OCI-LY1 (cell line): ENCODE results near the gene MAPK10.
"Not testable (repeated sequence)": the region's sequence is repeated elsewhere in the genome, so short reads cannot be mapped to it uniquely, and the experiment has no call there.

ENCODE experiments used
- H2AFZ ChIP-seq: fragments of 200-600 bp; sonication (generic), shearing (Covaris generic); 2 replicates; pipeline ENCODE4 v1.6.0; 2014; ENCODE audit warnings: antibody characterized with exemption, mild to moderate bottlenecking, low read length
- H3F3A ChIP-seq: fragments of 200-600 bp; sonication (generic), shearing (Covaris generic); 2 replicates; pipeline ENCODE4 v1.6.0; 2014; ENCODE audit warnings: mild to moderate bottlenecking, antibody characterized with exemption, low read length, moderate library complexity; ENCODE audit not compliant: insufficient read depth
- H3K27ac ChIP-seq: fragments of 200-600 bp; sonication (generic); 2 replicates; pipeline ENCODE4 v1.5.1; 2014; ENCODE audit warnings: low read length, mixed run types, mild to moderate bottlenecking, low read depth; ENCODE audit not compliant: poor library complexity, severe bottlenecking
- H3K27me3 ChIP-seq: fragments of 200-600 bp; sonication (generic); 2 replicates; pipeline ENCODE4 v1.6.0; 2014; ENCODE audit warnings: antibody characterized with exemption, mild to moderate bottlenecking, low read length, moderate library complexity; ENCODE audit not compliant: insufficient read depth
- H3K36me3 ChIP-seq: fragments of 200-600 bp; sonication (generic); 2 replicates; pipeline ENCODE4 v1.6.1; 2014; ENCODE audit warnings: mild to moderate bottlenecking, antibody characterized with exemption, low read length, moderate library complexity, mixed read lengths; ENCODE audit not compliant: insufficient read depth
- H3K4me1 ChIP-seq: fragments of 200-600 bp; sonication (generic); 2 replicates; pipeline ENCODE4 v1.5.1; 2014; ENCODE audit warnings: mild to moderate bottlenecking, low read length, moderate library complexity; ENCODE audit not compliant: insufficient read depth, severe bottlenecking
- H3K4me2 ChIP-seq: fragments of 200-600 bp; sonication (generic), shearing (Covaris generic); 2 replicates; pipeline ENCODE4 v1.6.1; 2014; ENCODE audit warnings: low read length
- H3K4me3 ChIP-seq: fragments of 200-600 bp; sonication (generic); 2 replicates; pipeline ENCODE4 v1.5.1; 2014; ENCODE audit warnings: low read length, low read depth, mild to moderate bottlenecking, mixed read lengths; ENCODE audit not compliant: poor library complexity, severe bottlenecking
- H3K79me2 ChIP-seq: fragments of 200-600 bp; shearing (Covaris generic); 2 replicates; pipeline ENCODE4 v1.6.1; 2016; ENCODE audit warnings: mixed run types, low read length, mixed read lengths; ENCODE audit not compliant: insufficient read depth
- H3K9ac ChIP-seq: fragments of 200-600 bp; sonication (generic), shearing (Covaris generic); 2 replicates; pipeline ENCODE4 v1.6.1; 2014; ENCODE audit warnings: mild to moderate bottlenecking, low read length, mixed read lengths
- H3K9me2 ChIP-seq: fragments of 200-600 bp; sonication (generic), shearing (Covaris generic); 2 replicates; pipeline ENCODE4 v1.6.1; 2014; ENCODE audit warnings: low read depth, mild to moderate bottlenecking, low read length, mixed read lengths
- H3K9me3 ChIP-seq: fragments of 200-600 bp; shearing (Covaris generic); 2 replicates; pipeline ENCODE4 v1.6.1; 2014; ENCODE audit warnings: low read length, mixed read lengths
- H4K20me1 ChIP-seq: fragments of 200-600 bp; sonication (generic), shearing (Covaris generic); 2 replicates; pipeline ENCODE4 v1.6.0; 2016; ENCODE audit warnings: mild to moderate bottlenecking, low read length; ENCODE audit not compliant: insufficient read depth
- CTCF ChIP-seq: fragments of 200-600 bp; sonication (generic), shearing (Covaris generic); IDR thresholded peaks from 2 replicates; pipeline ENCODE4 v1.5.1; 2017; ENCODE audit warnings: mild to moderate bottlenecking, antibody characterized with exemption, low read length, moderate library complexity, mixed read lengths
- EZH2 ChIP-seq: fragments of 200-600 bp; sonication (generic), shearing (Covaris generic); IDR thresholded peaks from 2 replicates; pipeline ENCODE4 v1.8.0; 2017; ENCODE audit warnings: borderline replicate concordance, mixed run types, mild to moderate bottlenecking, antibody characterized with exemption, low read length, moderate library complexity, mixed read lengths

Gene MAPK10

DNA sequence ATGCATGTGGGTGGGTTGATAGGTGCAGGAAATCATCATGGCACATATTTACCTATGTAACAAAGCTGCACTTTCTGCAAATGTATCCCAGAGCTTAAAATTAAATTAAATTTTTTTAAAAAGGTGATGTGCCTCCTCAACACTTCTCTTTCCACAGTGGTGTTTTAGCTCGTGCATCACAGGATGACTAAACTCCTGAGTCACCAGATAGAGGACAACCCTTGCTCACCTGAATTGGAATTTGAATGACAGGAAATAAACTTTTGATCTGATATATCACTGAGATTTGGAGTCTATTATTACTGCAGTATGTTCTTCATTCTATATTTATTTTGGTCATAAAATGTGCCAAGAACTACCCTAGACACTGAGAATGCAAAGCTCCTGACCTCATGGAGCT is 185.3 kb downstream of the MAPK10 start:
- H3K4me1 ChIP-seq, result no peaks in the 10 kb centered on the region
- no peaks in the 10 kb centered on the region for H4K20me1 ChIP-seq
- no peaks in the 10 kb centered on the region for H3K79me2 ChIP-seq
- no peaks in the 10 kb centered on the region for H3K9me3 ChIP-seq
- H3K9me2 ChIP-seq, result no peaks in the 10 kb centered on the region
- no peaks in the 10 kb centered on the region for H3K36me3 ChIP-seq
- no peak overlapping the region for H3K4me2 ChIP-seq
- TF ChIP-seq EZH2, result no peak
- no peak for TF ChIP-seq CTCF
- no peak overlapping the region for H3K4me3 ChIP-seq
- no peaks in the 10 kb centered on the region for H3F3A ChIP-seq
- H3K27me3 ChIP-seq, result no peaks in the 10 kb centered on the region
- no peak overlapping the region for H2AFZ ChIP-seq
- H3K9ac ChIP-seq, result no peak overlapping the region
- H3K27ac ChIP-seq, result no peak overlapping the region

GRCh38 chr4:86168335-86168734 is 191.5 kb downstream of the MAPK10 start:
- H3K4me1 ChIP-seq, H3K9me2 ChIP-seq, H3K9me3 ChIP-seq, H3K4me2 ChIP-seq, H3K27me3 ChIP-seq, H4K20me1 ChIP-seq, H3K36me3 ChIP-seq, H3K9ac ChIP-seq, H3K79me2 ChIP-seq, H3F3A ChIP-seq, H3K27ac ChIP-seq, H2AFZ ChIP-seq, H3K4me3 ChIP-seq: not testable (repeated sequence)

DNA sequence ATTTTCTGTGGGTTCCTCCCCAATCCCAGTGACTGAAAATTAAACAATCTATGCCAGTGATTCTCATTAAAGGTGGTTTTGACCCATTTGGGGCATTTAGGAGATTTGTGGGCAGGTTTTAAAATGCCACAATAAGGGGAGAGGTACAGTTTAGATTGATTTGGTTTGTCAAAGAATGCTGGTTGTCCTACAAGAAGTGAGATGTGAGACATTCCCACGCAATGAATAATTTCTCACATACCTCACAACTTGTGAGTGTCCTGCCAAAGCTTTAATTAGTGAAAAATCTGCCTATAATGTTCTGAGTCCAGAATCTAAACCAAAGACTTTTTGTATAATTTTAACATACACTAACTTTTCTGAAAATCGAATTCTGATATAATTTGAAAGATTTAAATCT is 199.4 kb downstream of the MAPK10 start:
- Histone ChIP-seq H3K4me1 (no peaks in the 10 kb centered on the region), H3K79me2 (no peaks in the 10 kb centered on the region), H3K4me3 (no peak overlapping the region), H3K4me2 (no peak overlapping the region), H3F3A (no peaks in the 10 kb centered on the region), H2AFZ (no peak overlapping the region), H3K9ac (no peak overlapping the region), H3K9me3 (no peaks in the 10 kb centered on the region), H3K27me3 (no peaks in the 10 kb centered on the region), H3K36me3 (no peaks in the 10 kb centered on the region), H3K27ac (no peak overlapping the region), H3K9me2 (no peaks in the 10 kb centered on the region), H4K20me1 (no peaks in the 10 kb centered on the region)
- TF ChIP-seq EZH2, result no peak

GRCh38 chr4:86159216-86159615 is 200.6 kb downstream of the MAPK10 start:
- H3K27ac ChIP-seq, result no peak overlapping the region
- H3K9me3 ChIP-seq, result no peaks in the 10 kb centered on the region
- no peak overlapping the region for H3K4me3 ChIP-seq
- no peaks in the 10 kb centered on the region for H3K27me3 ChIP-seq
- no peak overlapping the region for H3K4me2 ChIP-seq
- H3F3A ChIP-seq, result no peaks in the 10 kb centered on the region
- TF ChIP-seq EZH2 (no peak), CTCF (no peak)
- no peak overlapping the region for H2AFZ ChIP-seq
- H3K79me2 ChIP-seq, result no peaks in the 10 kb centered on the region
- H3K9ac ChIP-seq, result no peak overlapping the region
- H3K9me2 ChIP-seq, result no peaks in the 10 kb centered on the region
- H4K20me1 ChIP-seq, result no peaks in the 10 kb centered on the region
- no peaks in the 10 kb centered on the region for H3K4me1 ChIP-seq
- H3K36me3 ChIP-seq, result no peaks in the 10 kb centered on the region
